ENCODE results near the gene RGPD4. TPM values are rescaled to one million over a fixed set of nuclear protein-coding genes. Genes with fewer than 3 reads are reported as not detected.
A peak's percentile ranks its signal among the peaks of the same experiment; 100 is the strongest.
"Not testable (repeated sequence)": the region's sequence is repeated elsewhere in the genome, so short reads cannot be mapped to it uniquely, and the experiment has no call there.

The RGPD4 gene
- under 1 TPM; 0.03 to 0.06 (median 0.05) TPM for polyA plus RNA-seq (ENCODE audit: insufficient read length in 4 of 4)

DNA sequence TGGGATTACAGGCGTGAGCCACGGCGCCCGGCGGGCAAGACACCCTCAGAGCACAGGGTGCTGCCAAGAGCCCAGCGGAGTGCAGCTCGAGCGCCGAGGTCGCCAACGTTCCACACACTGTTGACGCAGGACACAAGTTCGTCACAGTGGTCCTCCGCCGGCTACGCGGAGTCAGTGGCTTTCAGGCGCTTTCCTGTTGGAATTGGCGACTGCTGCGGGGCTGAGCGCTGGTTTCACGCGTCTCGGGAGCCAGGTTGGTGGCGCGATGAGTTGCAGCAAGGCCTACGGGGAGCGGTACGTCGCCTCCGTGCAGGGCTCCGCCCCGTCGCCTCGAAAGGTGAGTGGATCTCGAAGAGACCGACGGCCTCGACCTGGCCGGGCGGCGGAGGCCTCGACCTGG lies at the start of gene RGPD4:
RGPD4 (plus strand) TSS at position 144 of the 400 bp plus-strand sequence; CDS start at position 266, 122 bp downstream.
- DNase-seq (ENCODE audit: low read depth in 4 of 4, low spot score in 3 of 4) = not testable (repeated sequence)

DNA sequence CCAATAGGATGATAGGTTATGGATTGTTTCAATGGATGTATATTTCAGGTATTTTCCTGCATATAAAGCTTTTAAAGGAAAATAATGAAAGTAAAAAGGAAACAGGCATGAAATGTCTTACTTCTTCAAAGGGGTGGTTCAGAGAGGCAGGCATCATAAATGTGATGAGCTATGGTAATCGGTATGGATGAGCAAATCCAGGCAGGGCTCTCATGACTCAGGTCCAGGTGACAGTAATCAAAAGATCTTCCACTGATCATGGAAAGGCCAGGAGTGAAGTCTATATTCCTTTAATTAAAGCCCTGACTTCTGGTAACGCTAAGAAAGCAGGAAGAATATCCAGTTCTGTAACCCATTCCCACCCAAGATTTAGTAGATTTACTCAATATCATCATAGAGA lies 48.7 kb upstream of the RGPD4 start:
- DNase-seq (ENCODE audit: low read depth in 4 of 4, low spot score in 3 of 4) = no peak

DNA sequence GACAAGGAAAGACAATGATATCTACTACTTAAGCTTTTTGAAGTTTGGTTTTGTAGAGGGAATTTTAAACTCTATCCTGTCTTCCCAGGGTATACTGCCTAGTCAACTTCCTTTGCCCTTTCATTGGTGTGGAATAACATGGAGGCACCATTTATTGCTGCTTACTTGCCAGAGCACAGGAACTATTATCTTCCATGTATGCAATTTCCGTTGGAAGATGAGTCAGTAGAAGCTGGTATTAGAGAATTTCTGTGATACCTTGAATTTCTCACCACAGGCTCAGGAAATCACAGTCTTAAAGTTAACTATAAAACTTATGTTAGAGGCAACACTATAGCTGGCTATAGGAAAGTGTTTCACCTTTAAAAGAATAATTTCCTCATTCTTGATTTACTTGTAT lies 40.9 kb upstream of the RGPD4 start:
- no peak for DNase-seq (ENCODE audit: low read depth in 4 of 4, low spot score in 3 of 4)

DNA sequence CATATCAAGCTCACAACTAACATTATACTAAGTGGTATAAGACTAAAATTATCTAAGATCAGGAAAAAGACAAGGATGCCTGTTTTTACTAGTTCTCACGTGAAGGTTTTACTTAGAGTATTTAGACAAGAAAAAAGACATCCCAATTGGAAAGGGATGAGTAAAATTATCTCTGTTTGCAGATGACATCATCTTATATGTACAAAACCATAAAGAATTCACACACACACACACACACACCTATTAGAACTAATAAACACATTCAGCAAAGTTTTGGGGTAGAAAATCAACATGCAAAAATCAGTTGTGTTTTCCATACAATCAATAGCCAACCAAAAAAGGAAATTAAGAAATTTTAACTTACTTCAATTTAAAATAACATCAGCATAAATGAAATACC lies 35.9 kb upstream of the RGPD4 start:
- DNase-seq (ENCODE audit: low read depth in 4 of 4, low spot score in 3 of 4) = no peak

DNA sequence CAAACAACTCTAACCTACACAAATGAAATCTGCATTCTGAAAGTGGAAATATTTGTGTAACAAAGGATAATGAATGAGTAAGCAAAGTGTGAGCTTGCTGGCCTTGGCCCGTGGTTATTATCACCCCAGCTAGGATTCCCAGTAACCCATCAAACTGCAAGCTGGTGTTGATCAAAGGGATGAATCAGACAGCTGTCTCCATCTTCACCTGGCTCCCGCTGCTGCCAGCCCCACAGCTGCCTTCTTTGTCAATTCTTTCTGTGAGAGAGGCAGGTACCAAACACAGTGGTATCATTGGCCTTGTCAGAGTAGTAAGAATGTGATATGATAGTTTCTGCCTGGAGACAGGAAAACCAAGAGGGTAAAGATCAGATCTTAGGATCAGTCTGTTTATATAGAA lies 25.2 kb upstream of the RGPD4 start:
- DNase-seq (ENCODE audit: low read depth in 4 of 4, low spot score in 3 of 4) = no peak

DNA sequence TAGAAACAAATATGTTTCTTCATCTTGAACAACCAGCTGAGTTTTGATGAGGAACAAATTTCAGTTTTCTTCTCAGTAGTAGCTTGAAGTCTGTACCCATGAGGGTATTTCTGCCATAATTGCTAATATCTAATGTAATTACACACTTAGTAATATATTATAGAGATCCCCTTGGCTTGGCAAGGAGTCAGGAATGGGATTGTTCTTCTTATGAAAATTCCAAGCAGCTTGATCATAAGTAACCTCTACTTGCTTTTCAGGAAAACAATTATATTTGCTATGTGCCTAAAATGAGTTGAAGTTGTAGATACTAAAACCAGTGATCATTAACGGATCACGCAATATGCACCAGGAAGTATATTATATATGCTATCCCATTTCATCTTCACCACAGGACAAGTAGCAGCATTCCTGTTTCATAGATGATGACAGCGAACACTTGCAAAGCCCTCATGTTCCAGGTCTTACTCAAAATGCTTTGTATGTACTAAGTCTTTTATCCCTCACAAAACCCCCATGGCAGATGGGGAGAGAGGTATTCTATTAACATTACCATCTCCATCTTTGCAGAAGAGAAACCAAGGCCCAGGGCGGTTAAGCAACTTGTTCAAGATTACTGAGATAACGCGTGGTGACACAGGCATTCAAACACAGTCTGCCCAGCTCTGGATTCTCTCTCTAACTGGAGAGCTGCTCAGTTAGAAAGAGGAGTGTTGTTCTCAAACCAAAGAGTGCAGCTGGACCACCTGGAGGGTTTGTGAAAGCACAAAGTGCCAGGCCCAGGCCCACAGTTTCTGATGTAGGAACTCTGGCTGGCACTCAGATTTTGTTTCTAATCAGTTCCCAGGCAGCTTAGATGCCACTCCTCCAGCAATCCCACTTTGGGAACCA lies 21.8 kb upstream of the RGPD4 start:
- no peak for DNase-seq (ENCODE audit: low read depth in 4 of 4, low spot score in 3 of 4)

DNA sequence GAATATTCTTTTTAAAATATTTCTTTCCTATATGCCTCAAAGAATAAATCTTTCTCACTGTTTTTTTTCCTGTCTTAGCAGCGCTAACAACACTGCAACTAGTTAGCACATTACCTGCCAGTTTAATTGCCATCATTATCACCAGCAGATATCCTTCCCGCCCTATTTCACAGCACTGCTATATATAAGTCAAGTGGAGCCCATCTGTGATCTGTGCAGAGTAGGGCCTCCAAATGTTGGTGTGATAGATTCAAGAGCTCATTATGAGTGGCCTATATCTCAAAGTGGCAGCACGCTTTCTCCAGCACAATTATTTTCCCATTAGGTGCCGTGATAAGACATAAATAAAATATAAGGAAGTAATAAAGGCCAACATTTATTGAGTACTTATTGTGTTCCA lies 19.8 kb upstream of the RGPD4 start:
- DNase-seq (ENCODE audit: low read depth in 4 of 4, low spot score in 3 of 4) = no peak

DNA sequence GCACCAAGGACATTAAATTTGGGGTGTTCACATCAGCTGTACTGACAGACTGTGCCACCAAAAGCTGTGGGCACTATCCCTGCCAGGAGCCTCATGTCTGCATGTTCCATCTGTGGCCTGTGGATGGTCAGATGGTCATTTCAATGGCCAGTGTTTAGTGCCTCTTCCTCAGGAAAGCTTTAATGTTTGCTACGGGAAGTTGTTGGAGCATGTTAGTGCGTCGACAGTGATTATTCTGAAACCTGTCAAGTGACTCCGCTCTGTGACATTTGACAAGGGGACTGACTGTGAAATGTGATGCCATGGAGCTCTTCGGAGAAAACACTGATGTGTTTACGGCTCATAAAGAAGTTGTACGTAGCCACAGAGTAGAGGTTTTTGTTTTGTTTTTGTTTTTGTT lies 18.7 kb upstream of the RGPD4 start:
- peak in 1 of 4 donors; percentile 1 for DNase-seq (ENCODE audit: low read depth in 4 of 4, low spot score in 3 of 4)

DNA sequence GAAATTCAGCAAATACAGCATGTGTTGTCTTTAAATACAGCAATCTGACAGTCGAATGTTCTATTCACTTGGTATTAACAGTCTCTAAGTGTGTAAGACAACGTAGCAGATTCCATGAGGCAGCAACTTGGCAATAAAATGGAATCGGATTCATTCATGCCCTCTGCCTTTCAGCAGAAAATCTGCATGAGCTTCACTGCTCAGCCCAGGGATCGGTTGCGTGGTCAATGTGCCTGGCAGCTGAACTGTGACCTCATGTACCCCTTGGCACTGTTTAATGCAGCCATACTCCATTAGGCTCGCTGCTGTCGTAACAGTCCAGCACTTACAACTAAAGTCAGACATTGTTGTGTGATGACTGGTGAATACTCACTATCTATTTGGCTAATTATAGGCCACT lies 17.7 kb upstream of the RGPD4 start:
- no peak for DNase-seq (ENCODE audit: low read depth in 4 of 4, low spot score in 3 of 4)

DNA sequence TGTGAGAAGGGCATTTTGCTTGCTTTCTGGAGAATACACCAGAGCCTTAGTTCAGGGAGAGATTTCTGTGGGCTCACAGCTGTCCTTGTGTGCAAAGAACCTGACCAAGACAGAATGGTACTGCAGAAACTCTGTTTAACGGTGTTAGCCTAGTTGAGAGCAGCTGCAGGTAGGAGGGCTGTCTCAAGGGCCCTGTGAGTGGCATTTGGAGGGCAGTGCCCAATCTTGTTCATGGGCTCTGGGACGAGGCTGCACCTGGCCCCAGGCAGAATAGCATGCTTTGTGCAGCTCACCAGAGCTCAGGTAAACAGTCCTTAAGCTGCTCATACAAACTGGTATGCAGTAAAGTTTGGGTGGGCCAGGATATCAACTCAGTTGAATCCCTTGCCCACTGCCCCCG lies 16.9 kb upstream of the RGPD4 start:
- DNase-seq (ENCODE audit: low read depth in 4 of 4, low spot score in 3 of 4) = no peak

DNA sequence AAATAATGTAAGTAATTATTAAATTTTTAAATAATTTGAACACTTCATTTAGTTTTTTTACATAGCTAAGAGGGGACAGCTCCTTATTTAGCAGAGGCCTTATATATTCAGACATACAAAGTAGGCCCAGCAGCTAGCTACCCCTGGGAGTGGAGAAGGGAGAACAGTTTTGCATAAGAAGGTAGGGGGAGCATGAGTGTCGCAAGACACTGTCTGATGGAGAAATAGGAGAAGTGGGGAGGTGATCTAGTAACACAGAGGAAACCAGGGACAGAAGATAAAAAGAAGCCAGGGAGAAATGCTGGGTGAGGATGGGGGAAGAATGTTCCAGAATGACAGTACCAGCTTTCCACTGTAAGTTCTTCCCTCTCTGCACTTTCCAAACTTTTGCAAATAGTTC lies 16.0 kb upstream of the RGPD4 start:
- no peak for DNase-seq (ENCODE audit: low read depth in 4 of 4, low spot score in 3 of 4)

DNA sequence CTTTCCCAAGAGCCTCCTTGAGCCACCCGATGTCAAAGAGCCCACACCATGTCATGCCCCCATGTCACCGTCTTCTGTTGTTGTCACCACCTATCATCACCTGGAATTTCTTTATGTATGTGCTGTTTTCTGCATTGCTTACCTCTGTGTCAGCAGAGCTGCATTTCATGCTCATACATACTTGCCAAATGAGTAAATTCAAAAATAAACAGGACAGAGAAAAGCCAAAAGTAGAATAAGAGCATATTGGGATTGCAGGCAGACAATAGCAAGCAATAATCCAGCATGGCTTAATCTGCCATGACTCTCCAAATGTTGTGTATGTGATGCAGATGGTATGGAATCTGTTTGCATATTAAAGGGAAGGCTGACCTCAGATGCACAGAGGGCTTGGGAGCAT lies 15.3 kb upstream of the RGPD4 start:
- no peak for DNase-seq (ENCODE audit: low read depth in 4 of 4, low spot score in 3 of 4)

DNA sequence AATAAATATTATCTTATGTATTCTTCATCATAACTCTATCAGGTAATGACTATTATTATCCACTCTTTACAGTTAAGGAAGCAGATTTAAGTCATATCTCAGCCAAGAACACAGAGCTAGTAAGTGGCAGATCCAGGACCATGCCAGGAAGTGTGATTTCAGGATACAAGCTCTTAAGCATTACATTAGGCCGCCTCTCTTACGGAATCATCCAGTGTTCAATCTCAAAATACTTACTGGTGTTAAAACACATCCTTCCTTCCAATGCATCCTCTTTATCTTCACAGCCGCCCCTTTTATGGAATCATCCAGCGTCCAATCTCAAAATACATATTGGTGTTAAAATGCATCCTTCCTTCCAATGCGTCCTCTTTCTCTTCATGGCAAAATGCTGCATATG lies 14.7 kb upstream of the RGPD4 start:
- no peak for DNase-seq (ENCODE audit: low read depth in 4 of 4, low spot score in 3 of 4)

DNA sequence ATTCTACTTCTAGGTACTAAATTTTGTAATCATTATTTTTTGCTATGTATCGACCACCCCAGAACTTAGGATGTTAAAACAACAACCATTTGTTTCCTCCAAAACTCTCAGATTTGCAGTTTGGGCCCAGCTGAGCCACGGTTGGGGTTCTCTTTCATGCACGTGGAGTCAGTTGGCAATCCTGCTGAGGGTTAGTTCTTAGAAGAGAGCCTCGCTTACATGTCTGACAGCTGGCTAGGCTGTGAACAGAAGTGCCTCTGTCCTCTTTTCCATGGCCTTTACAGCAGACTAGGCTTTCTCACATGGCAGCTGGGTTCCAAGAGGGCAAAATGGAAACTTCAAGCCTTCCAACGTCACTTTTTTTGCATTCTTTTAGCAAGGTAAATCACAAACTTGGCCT lies 9.3 kb upstream of the RGPD4 start:
- DNase-seq (ENCODE audit: low read depth in 4 of 4, low spot score in 3 of 4) = no peak

DNA sequence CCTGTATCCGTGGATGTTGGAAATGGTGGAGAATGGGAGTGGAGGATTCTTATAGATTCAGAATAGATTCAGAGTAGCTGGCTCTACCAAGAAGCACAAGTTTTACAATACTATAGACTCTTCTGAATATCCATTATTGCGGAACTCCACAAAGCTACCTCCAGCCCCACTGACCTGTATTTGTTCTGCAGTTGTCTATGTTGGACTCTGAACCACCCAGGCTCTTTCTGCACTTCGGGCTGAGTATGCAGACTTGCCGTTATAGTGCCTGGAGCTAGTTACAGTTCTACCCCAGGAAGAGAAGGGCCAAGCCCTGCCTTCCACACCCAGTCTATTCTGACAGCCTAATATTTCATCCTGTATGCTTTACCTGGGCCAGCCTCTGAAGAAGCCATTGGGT lies 4.4 kb upstream of the RGPD4 start:
- DNase-seq (ENCODE audit: low read depth in 4 of 4, low spot score in 3 of 4) = no peak

DNA sequence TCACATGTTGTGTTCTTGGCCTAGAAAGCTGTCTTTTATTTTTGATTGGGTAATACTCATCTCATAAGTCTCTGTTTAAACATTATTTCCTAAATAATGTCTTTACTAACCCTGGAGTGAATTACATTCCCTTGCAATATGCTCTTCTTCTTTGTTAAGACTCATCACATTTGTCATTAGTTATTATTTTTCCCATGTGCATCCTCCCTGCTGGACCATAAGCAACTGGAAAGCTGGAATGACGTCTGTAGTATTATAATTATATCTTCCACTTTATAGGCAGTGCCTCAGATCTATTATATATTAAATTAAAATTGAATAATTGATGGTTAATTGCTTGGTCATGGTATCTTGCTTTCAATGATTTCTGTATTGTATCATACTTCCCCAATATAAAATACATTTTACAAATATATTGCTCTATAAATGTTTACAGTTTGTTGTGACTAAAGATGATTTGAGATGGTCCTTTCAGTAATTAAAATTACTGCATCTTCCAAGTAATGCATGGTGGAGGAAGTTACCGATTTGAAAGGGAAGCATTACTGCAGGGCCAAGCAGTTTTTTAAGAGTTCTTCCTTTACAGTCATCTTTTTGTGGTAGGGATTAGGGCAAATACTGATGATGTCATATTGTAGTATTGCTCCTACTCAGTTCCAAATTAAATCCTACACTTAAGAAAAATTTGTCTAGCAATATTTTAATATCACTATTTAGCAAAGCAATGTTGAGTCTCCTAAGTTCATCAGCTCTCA lies 2.1 kb upstream of the RGPD4 start:
- no peak for DNase-seq (ENCODE audit: low read depth in 4 of 4, low spot score in 3 of 4)

DNA sequence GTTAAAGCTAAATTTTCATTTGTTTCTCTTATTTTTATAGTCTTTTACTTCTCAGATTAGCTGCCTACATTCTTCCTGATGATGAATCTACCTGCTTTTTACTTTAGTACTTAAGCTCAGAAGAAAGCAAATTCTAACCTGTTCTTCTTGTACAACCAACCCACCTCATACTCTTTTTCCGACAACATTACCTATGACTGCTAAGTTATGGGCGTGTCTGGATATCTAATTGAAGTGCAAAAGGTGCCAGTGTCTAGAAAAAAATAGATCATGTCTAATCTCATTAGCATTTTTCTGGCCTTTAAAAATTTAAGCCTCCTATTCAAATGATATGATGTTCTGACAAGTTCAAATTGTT lies 1.5 kb upstream of the RGPD4 start:
- no peak for DNase-seq (ENCODE audit: low read depth in 4 of 4, low spot score in 3 of 4)

DNA sequence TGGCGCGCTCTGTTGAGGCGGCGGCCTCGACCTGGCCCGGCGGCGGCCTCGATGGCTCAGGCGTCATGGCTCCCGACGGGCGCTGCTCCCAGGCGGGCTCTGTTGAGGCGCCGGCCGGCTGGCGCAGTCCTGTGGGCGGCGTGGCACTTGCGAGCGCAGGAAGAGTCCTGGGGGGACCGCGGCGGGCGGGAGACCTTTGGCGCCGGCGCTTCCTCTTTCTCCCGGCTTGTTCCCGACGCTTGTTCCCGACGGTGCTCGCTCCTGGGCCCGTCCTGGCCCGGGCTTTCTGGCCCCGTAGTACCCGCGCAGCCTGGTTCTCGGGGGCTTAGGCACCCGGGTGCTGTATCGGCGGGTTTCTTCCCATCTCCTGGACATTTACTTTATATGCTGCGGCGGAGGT lies 2.8 kb downstream of the RGPD4 start:
- not testable (repeated sequence) for DNase-seq (ENCODE audit: low read depth in 4 of 4, low spot score in 3 of 4)

DNA sequence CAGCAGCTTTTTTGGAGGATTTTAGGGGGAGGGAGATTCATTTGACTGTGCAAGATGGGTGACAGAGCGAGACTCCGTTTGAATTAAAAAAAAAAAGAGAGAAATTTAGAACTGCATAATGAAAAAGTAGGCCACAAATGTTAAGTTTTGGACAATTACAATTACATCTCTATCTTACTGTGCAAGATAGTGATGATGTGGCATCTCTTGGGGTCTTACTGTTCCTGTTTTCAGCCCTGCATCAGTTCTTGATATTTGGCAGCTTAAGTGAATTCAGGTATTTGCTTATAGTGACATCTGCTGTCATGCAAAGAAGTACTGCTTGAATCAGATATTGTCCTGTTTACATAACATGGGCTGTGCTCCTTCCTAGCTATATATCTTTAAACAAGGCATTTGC lies 6.5 kb downstream of the RGPD4 start:
- DNase-seq (ENCODE audit: low read depth in 4 of 4, low spot score in 3 of 4) = not testable (repeated sequence)

DNA sequence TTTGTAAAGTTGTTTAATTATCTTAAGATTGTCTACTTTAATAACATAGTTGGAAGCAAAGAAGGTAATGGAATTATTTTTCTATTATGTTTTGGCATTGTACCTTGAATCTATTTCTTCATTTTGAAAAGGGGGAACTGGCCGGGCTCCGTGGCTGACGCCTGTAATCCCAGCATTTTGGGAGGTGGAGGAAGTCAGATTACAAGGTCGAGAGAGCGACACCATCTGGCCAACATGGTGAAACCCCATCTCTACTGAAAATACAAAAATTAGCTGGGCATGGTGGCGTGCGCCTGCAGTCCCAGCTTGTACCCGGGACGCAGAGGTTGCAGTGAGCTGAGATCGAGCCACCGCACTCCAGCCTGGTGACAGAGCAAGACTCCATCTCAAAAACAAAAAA lies 6.9 kb downstream of the RGPD4 start:
- not testable (repeated sequence) for DNase-seq (ENCODE audit: low read depth in 4 of 4, low spot score in 3 of 4)

DNA sequence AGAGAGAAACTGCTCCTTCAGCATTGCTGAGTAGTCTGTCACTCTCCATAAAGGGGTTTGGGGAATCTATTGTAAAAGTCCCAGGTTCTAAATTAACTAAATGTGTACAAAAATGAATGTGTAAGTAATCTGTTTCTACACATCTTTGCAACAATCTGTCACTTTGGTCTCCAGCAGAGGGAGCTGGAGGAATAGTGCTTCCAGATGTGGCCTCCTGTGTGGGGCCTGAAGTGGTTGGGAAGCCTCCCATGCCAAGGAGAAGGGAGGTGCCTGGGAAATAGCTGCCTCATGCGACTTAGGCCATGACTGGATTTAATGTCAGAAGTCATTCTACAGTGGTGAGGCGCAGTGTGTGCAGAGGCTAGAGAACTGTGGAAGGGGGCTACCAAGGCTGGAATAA lies 89.4 kb downstream of the RGPD4 start:
- DNase-seq (ENCODE audit: low read depth in 4 of 4, low spot score in 3 of 4) = not testable (repeated sequence)
